H1 (cell line): ENCODE data around the gene ACRV1. TPM values are rescaled to one million over a fixed set of nuclear protein-coding genes. Genes with fewer than 3 reads are reported as not detected.

Experiments used
- CTCF ChIA-PET: fragments of 300-600 bp; sonication (Branson Sonifier 250); formaldehyde crosslinking; loops from one replicate; lab custom pipeline; 2021; ENCODE audit not compliant: partially characterized antibody; lab: Charles Lee
- POLR2A ChIA-PET: fragments of 300-600 bp; sonication (Branson Sonifier 250); formaldehyde crosslinking; loops from one replicate; lab custom pipeline; 2021; ENCODE audit warnings: inconsistent platforms; ENCODE audit not compliant: partially characterized antibody; lab: Charles Lee
- DNase-seq, 2 experiments: peaks; one replicate each; pipeline versions ENCODE4 v3.0.0 to v3.0.0-alpha.2; 2010 to 2022; ENCODE audit warnings: low spot score in 2 of 2, low read depth in 1 of 2, mixed read lengths in 1 of 2
- FAIRE-seq: peaks from 2 replicates; lab custom pipeline; 2011; peaks lifted over from hg19 to GRCh38; lab: Jason Lieb, UNC
- H2AFZ ChIP-seq: 2 replicates; pipeline ENCODE4 v1.8.1; 2012; ENCODE audit warnings: low read length, inconsistent platforms
- H2AK5ac ChIP-seq: 2 replicates; pipeline ENCODE4 v1.6.1; 2013; ENCODE audit warnings: low read depth, low read length
- H2BK120ac ChIP-seq: replicated peaks from 2 replicates; pipeline ENCODE3; 2013; ENCODE audit warnings: low read depth, low read length, inconsistent platforms
- H2BK12ac ChIP-seq: 2 replicates; pipeline ENCODE4 v1.6.1; 2013; ENCODE audit warnings: low read depth, low read length
- H2BK15ac ChIP-seq: 2 replicates; pipeline ENCODE4 v1.6.1; 2013; ENCODE audit warnings: low read length
- H2BK20ac ChIP-seq: 2 replicates; pipeline ENCODE4 v1.6.1; 2013; ENCODE audit warnings: low read length
- H2BK5ac ChIP-seq: 2 replicates; pipeline ENCODE4 v1.6.1; 2013; ENCODE audit warnings: low read depth, low read length
- H3K14ac ChIP-seq: 2 replicates; pipeline ENCODE4 v1.6.1; 2013; ENCODE audit warnings: inconsistent platforms; ENCODE audit not compliant: insufficient read length
- H3K18ac ChIP-seq: 2 replicates; pipeline ENCODE4 v1.6.1; 2013; ENCODE audit warnings: low read length; ENCODE audit errors: extremely low read depth
- H3K23ac ChIP-seq: 2 replicates; pipeline ENCODE4 v1.6.1; 2013; ENCODE audit warnings: inconsistent platforms; ENCODE audit not compliant: insufficient read length
- H3K23me2 ChIP-seq: 2 replicates; pipeline ENCODE4 v1.6.1; 2013; ENCODE audit warnings: low read depth, low read length
- H3K27ac ChIP-seq: 2 replicates; pipeline ENCODE4 v1.6.1; 2011; ENCODE audit warnings: low read depth, low read length, inconsistent platforms
- H3K27me3 ChIP-seq, 4 experiments: replicated peaks in 1 of 4; 1 replicate in 1 of 4; 2 replicates in 3 of 4; pipeline versions ENCODE4 v1.6.1 to v1.8.1; 2011 to 2013; ENCODE audit warnings: low read length in 3 of 4, mild to moderate bottlenecking in 3 of 4, inconsistent platforms in 2 of 4, mixed read lengths in 2 of 4, moderate library complexity in 1 of 4; ENCODE audit not compliant: control insufficient read depth in 3 of 4, insufficient read depth in 3 of 4; ENCODE audit errors: extremely low read depth in 1 of 4
- H3K36me3 ChIP-seq, 4 experiments: 2 replicates each; pipeline versions ENCODE4 v1.6.1 to v1.8.1; 2011 to 2013; ENCODE audit warnings: mild to moderate bottlenecking in 4 of 4, low read length in 3 of 4, moderate library complexity in 2 of 4, control low read depth in 1 of 4, inconsistent platforms in 1 of 4; ENCODE audit not compliant: insufficient read depth in 4 of 4, control insufficient read depth in 2 of 4
- H3K4ac ChIP-seq: replicated peaks from 2 replicates; pipeline ENCODE3; 2013; ENCODE audit warnings: low read length, low read depth, mixed read lengths, inconsistent platforms; ENCODE audit not compliant: insufficient read length
- H3K4me1 ChIP-seq, 4 experiments: replicated peaks in 1 of 4; 1 replicate in 1 of 4; 2 replicates in 3 of 4; pipeline versions ENCODE4 v1.6.1 to v1.8.1; 2011 to 2013; ENCODE audit warnings: low read length in 3 of 4, inconsistent platforms in 2 of 4, mixed read lengths in 1 of 4; ENCODE audit not compliant: insufficient read depth in 4 of 4, control insufficient read depth in 3 of 4
- H3K4me2 ChIP-seq, 2 experiments: 2 replicates each; pipeline versions ENCODE4 v1.6.1 to v1.8.1; 2011 to 2013; ENCODE audit warnings: low read depth in 2 of 2, low read length in 2 of 2, control low read depth in 1 of 2, inconsistent platforms in 1 of 2, mild to moderate bottlenecking in 1 of 2; ENCODE audit not compliant: insufficient read depth in 1 of 2
- H3K4me3 ChIP-seq, 4 experiments: fragments of 200-600, 300-600 bp in 1 of 4; sonication (generic), shearing (Covaris generic), sonication (Bioruptor Twin) in 1 of 4; 2 replicates each; pipeline versions ENCODE4 v1.5.1 to v1.8.1; 2011 to 2016; ENCODE audit warnings: low read length in 4 of 4, low read depth in 3 of 4, control low read depth in 2 of 4, inconsistent platforms in 2 of 4, mild to moderate bottlenecking in 2 of 4, mixed read lengths in 1 of 4, moderate library complexity in 1 of 4; ENCODE audit not compliant: insufficient read depth in 2 of 4; ENCODE audit errors: extremely low read depth in 1 of 4
- H3K56ac ChIP-seq: replicated peaks from 2 replicates; pipeline ENCODE3; 2013; ENCODE audit warnings: low read depth, mild to moderate bottlenecking, mixed read lengths, low read length, inconsistent platforms; ENCODE audit not compliant: insufficient read length
- H3K79me1 ChIP-seq: 2 replicates; pipeline ENCODE4 v1.6.1; 2013; ENCODE audit warnings: low read depth, low read length, control low read depth
- H3K79me2 ChIP-seq, 2 experiments: 2 replicates each; pipeline versions ENCODE4 v1.6.1 to v1.8.1; 2012 to 2013; ENCODE audit warnings: low read length in 2 of 2, mild to moderate bottlenecking in 2 of 2, inconsistent platforms in 1 of 2; ENCODE audit not compliant: insufficient read depth in 2 of 2, control insufficient read depth in 1 of 2
- H3K9ac ChIP-seq, 4 experiments: replicated peaks in 1 of 4; 1 replicate in 1 of 4; 2 replicates in 3 of 4; pipeline versions ENCODE4 v1.6.1 to v1.8.1; 2011 to 2013; ENCODE audit warnings: low read depth in 3 of 4, low read length in 3 of 4, control low read depth in 2 of 4, mild to moderate bottlenecking in 2 of 4, moderate library complexity in 2 of 4, inconsistent platforms in 1 of 4; ENCODE audit errors: extremely low read depth in 1 of 4
- H3K9me3 ChIP-seq, 2 experiments: 2 replicates each; pipeline versions ENCODE4 v1.6.1 to v1.8.1; 2012 to 2013; ENCODE audit warnings: mild to moderate bottlenecking in 2 of 2, moderate library complexity in 2 of 2, control low read depth in 1 of 2, inconsistent platforms in 1 of 2, low read depth in 1 of 2, low read length in 1 of 2, mixed read lengths in 1 of 2; ENCODE audit not compliant: insufficient read depth in 2 of 2
- H4K20me1 ChIP-seq, 2 experiments: replicated peaks in 1 of 2; 2 replicates each; pipeline versions ENCODE3 to v1.8.1; 2011 to 2013; ENCODE audit warnings: inconsistent platforms in 2 of 2, low read length in 2 of 2, mild to moderate bottlenecking in 1 of 2; ENCODE audit not compliant: insufficient read depth in 2 of 2, control insufficient read depth in 1 of 2
- H4K5ac ChIP-seq: 2 replicates; pipeline ENCODE4 v1.6.1; 2013; ENCODE audit warnings: low read length, low read depth, mixed read lengths, inconsistent platforms; ENCODE audit not compliant: insufficient read length
- H4K8ac ChIP-seq: 2 replicates; pipeline ENCODE4 v1.8.0; 2013; ENCODE audit warnings: mild to moderate bottlenecking, moderate library complexity, low read length, inconsistent platforms; ENCODE audit not compliant: insufficient read depth; ENCODE audit errors: extremely low read depth
- H4K91ac ChIP-seq: replicated peaks from 2 replicates; pipeline ENCODE3; 2013; ENCODE audit warnings: low read length, mixed read lengths, inconsistent platforms; ENCODE audit not compliant: insufficient read length
- EZH2 ChIP-seq: fragments of 200-600 bp; sonication (generic); IDR thresholded peaks from 2 replicates; pipeline ENCODE4 v1.7.1; 2012; ENCODE audit warnings: low read depth, mild to moderate bottlenecking, moderate library complexity, low read length, inconsistent platforms; ENCODE audit not compliant: severe bottlenecking
- WGBS, 2 experiments: shearing (Covaris generic) in 1 of 2; methylation state at CpG; one replicate each; pipeline versions ENCODE4 v1.1.6 to v1.1.7; 2013 to 2015; ENCODE audit warnings: low lambda C conversion rate in 2 of 2, mixed read lengths in 2 of 2, inconsistent platforms in 1 of 2, low coverage in 1 of 2, missing lambda C conversion rate in 1 of 2; ENCODE audit not compliant: insufficient replicate concordance in 2 of 2, insufficient coverage in 1 of 2, insufficient read length in 1 of 2; ENCODE audit errors: extremely low coverage in 1 of 2, missing lambda C conversion rate in 1 of 2; 5-methylcytosine and 5-hydroxymethylcytosine counted together
- polyA plus RNA-seq, 7 experiments: library from polyadenylated mRNA; depleted of rRNA in 3 of 7; stranded (reverse) in 5 of 7; unstranded in 2 of 7; fragments of >200 nt in 5 of 7; fragments of 200-250 nt in 2 of 7; gene quantifications; 1 replicate in 5 of 7; 2 replicates in 1 of 7; 4 replicates in 1 of 7; pipeline versions ENCODE4 v1.2.1 to v1.2.3, GENCODE V29; 2011 to 2013; ENCODE audit warnings: missing spikeins in 2 of 7, mixed read lengths in 2 of 7
- total RNA-seq: library from RNA; stranded (reverse); fragmentation: NEBNext Ultra II Directional; extraction: Animal tissue kit (Norgen Biotek cat#: 25700); gene quantifications from 2 replicates; pipeline ENCODE4 v1.2.1, GENCODE V29; 2021

The ACRV1 gene
- total and polyA plus RNA-seq, 2 of the 8 experiments (the other 6 are each of a cell fraction or from before 2014, with no cell fraction given) = 0.06 TPM; not detected in 1

DNA sequence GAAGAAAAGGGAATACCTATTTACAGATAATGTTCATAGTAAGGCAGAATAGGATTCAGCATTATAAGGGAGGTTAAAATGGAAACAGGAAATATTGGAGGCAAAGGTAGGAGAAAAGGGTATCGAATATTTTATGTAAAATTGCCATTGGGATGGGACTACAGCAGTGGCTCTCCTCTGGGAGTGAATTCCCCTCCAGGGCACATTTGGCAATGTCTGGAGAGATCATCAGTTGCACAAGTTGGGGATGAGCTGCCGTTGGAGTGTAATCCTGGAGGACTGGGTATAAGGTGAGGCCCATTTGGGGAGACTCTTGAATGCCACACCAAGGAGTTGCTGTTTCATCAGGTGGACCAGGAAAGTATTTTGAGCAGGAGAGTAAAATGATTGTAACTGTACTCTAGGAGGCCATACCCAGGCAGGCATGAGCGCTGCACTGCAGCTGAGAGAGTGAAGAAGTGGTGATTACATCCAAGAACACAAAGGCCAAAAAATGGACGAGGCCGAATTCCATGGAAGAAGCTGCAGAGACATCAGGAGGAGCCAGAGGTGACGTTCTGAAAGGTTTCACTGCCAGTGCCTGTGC lies 8.7 kb upstream of the ACRV1 start:
- no peak overlapping the region for H3K4me2 ChIP-seq
- H3K14ac ChIP-seq = no peak overlapping the region
- H3K4me3 ChIP-seq = no peak overlapping the region
- no peak for DNase-seq
- ChIA-PET CTCF (interaction anchor here (0.6 to 2.0 kb wide), 6 partner anchors 9 to 923 kb away, joined by 3 to 16 read pairs (median 4); partner anchors contain the start of gene ACRV1), POLR2A (interaction anchor here (0.8 to 1.0 kb wide), 3 partner anchors 8 to 15 kb away, joined by 3 read pairs; partner anchors contain the start of gene ACRV1)
- no peak overlapping the region for H3K4ac ChIP-seq
- 79% methylated on average over 6 of the region's 6 CpGs; no CpG with 5 or more reads in 1 of the 2 experiments for WGBS, 2 experiments
- H2AFZ ChIP-seq = no peak overlapping the region
- H3K9ac ChIP-seq = no peak overlapping the region
- no peak overlapping the region for H3K27ac ChIP-seq
- H4K5ac ChIP-seq = no peak overlapping the region
- H3K9me3 ChIP-seq = peaks cover 0 to 2% of the 10 kb centered on the region in 2 experiments; a peak in 2 of 4 replicates
- H3K27me3 ChIP-seq = no peaks in the 10 kb centered on the region
- no peak overlapping the region for H3K18ac ChIP-seq
- H4K8ac ChIP-seq = no peak overlapping the region
- no peak overlapping the region for H2BK20ac ChIP-seq
- H3K23ac ChIP-seq = no peak overlapping the region
- H2BK5ac ChIP-seq = no peak overlapping the region
- H2BK12ac ChIP-seq = no peak overlapping the region
- no peak overlapping the region for H2BK15ac ChIP-seq
- no peak overlapping the region for H4K91ac ChIP-seq
- no peaks in the 10 kb centered on the region for H3K23me2 ChIP-seq
- no peaks in the 10 kb centered on the region for H4K20me1 ChIP-seq
- peaks cover 0 to 11% (median 1%) of the 10 kb centered on the region in 4 experiments; a peak in 2 of 8 replicates for H3K36me3 ChIP-seq
- H3K4me1 ChIP-seq = peaks cover 0 to 5% (median 0%) of the 10 kb centered on the region in 4 experiments; a peak in 2 of 7 replicates
- no peak for FAIRE-seq
- H3K79me2 ChIP-seq = no peaks in the 10 kb centered on the region
- no peak overlapping the region for H2BK120ac ChIP-seq
- H3K79me1 ChIP-seq = no peaks in the 10 kb centered on the region
- no peak overlapping the region for H3K56ac ChIP-seq
- no peak overlapping the region for H2AK5ac ChIP-seq
- TF ChIP-seq EZH2 = no peak
